Measurements from ENCODE around the gene PHACTR1. TPM values are rescaled to one million over a fixed set of nuclear protein-coding genes. Genes with fewer than 3 reads are reported as not detected.

PHACTR1 gene
- polyA plus RNA-seq, 1 experiment, result not detected

GRCh38 chr6:13172291-13172690 lies 455.7 kb downstream of the PHACTR1 start:
- H3K27ac ChIP-seq (ENCODE audit: low read depth, low read length), result no peak overlapping the region
- TF ChIP-seq, protein P1, sequence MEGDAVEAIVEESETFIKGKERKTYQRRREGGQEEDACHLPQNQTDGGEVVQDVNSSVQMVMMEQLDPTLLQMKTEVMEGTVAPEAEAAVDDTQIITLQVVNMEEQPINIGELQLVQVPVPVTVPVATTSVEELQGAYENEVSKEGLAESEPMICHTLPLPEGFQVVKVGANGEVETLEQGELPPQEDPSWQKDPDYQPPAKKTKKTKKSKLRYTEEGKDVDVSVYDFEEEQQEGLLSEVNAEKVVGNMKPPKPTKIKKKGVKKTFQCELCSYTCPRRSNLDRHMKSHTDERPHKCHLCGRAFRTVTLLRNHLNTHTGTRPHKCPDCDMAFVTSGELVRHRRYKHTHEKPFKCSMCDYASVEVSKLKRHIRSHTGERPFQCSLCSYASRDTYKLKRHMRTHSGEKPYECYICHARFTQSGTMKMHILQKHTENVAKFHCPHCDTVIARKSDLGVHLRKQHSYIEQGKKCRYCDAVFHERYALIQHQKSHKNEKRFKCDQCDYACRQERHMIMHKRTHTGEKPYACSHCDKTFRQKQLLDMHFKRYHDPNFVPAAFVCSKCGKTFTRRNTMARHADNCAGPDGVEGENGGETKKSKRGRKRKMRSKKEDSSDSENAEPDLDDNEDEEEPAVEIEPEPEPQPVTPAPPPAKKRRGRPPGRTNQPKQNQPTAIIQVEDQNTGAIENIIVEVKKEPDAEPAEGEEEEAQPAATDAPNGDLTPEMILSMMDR (IDR thresholded peaks at IDR 0.05; ENCODE audit: low read depth, low read length), result no peak
- no peak overlapping the region for H3K4me3 ChIP-seq (ENCODE audit: low read depth, low read length)
- H3K27me3 ChIP-seq (ENCODE audit: control insufficient read depth, insufficient read depth, low read length), result no peaks in the 10 kb centered on the region
- no peaks in the 10 kb centered on the region for H3K9me3 ChIP-seq (ENCODE audit: control insufficient read depth, insufficient read depth, low read length)
- ChIA-PET CTCF (no interaction called here), POLR2A (no interaction called here)
- no peak for DNase-seq (ENCODE audit: low read depth, low spot score)

DNA sequence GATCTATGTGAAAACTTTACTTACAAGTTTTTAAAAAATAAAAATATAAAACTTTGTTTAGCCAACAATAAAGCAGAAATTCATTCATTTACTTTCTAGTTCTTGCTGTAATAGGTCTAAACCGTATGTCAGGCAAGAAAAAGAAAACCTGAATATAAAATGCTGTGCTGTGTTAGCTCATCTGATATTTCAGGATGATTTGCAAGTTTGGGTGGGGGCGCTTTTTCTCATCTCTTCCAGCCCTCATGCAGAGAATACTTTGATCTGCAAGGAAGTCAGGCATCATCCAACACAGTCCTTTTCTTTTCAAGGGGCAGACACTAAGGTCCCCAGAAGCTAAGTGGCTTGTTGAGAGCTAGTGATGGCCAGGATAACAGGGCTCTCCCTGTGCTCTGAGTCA lies 458.5 kb downstream of the PHACTR1 start:
- no peaks in the 10 kb centered on the region for H3K9me3 ChIP-seq (ENCODE audit: control insufficient read depth, insufficient read depth, low read length)
- CTCF ChIA-PET, result no interaction called here
- H3K4me3 ChIP-seq (ENCODE audit: low read depth, low read length), result no peak overlapping the region
- no peaks in the 10 kb centered on the region for H3K27me3 ChIP-seq (ENCODE audit: control insufficient read depth, insufficient read depth, low read length)
- H3K27ac ChIP-seq (ENCODE audit: low read depth, low read length), result no peak overlapping the region
- POLR2A ChIA-PET, result no interaction called here
- DNase-seq (ENCODE audit: low read depth, low spot score), result no peak
- TF ChIP-seq, protein P1 (IDR thresholded peaks at IDR 0.05; ENCODE audit: low read depth, low read length), result no peak

DNA sequence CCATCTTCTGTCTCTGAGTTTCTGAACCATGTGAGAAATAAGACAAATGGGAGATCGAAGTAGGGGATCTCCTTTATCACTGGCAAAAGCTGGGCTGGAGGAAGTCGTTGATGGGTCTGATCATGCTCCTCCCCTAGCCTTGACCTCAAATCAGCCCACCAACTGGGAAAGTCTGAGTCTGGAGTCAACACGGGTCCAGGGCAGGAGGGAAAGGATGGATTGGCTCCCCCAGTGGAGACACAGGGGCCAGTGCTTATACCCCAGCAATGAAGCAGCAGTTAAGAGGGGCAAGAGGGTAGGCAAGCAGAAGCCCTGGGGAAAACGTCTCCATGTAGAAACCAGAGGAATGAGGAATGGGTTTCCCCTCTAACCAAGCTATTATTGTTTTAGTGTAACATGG lies 459.2 kb downstream of the PHACTR1 start:
- H3K4me3 ChIP-seq (ENCODE audit: low read depth, low read length), result no peak overlapping the region
- POLR2A ChIA-PET, result no interaction called here
- CTCF ChIA-PET, result interaction anchor here (1.3 kb wide), 1 partner anchor 19 kb away, joined by 3 read pairs; no protein-coding TSS in a partner anchor
- no peaks in the 10 kb centered on the region for H3K9me3 ChIP-seq (ENCODE audit: control insufficient read depth, insufficient read depth, low read length)
- no peak overlapping the region for H3K27ac ChIP-seq (ENCODE audit: low read depth, low read length)
- H3K27me3 ChIP-seq (ENCODE audit: control insufficient read depth, insufficient read depth, low read length), result no peaks in the 10 kb centered on the region
- DNase-seq (ENCODE audit: low read depth, low spot score), result no peak
- TF ChIP-seq, protein P1 (IDR thresholded peaks at IDR 0.05; ENCODE audit: low read depth, low read length), result no peak

DNA sequence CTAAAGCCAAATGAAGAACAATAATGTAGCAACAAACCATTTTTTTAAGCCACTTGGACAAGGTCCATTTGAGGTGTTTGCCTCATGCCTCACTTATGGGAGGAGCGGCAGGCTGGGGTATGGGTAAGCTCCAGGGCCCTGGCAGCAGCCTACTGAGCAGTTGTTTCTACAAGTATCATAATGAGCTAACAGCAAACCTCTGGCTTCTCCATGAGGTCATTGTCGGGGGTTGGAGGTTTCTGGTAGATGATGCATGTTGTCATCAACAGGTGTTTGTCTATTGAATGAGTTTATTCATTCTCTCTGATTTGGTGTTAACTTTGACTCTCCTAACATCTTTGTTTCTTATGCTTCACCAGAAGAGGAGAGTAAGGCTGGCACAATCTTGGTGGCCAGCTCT lies 461.1 kb downstream of the PHACTR1 start:
- DNase-seq (ENCODE audit: low read depth, low spot score), result no peak
- CTCF ChIA-PET, result no interaction called here
- POLR2A ChIA-PET, result no interaction called here
- Histone ChIP-seq H3K9me3 (ENCODE audit: control insufficient read depth, insufficient read depth, low read length) (no peaks in the 10 kb centered on the region), H3K27ac (ENCODE audit: low read depth, low read length) (no peak overlapping the region), H3K4me3 (ENCODE audit: low read depth, low read length) (no peak overlapping the region), H3K27me3 (ENCODE audit: control insufficient read depth, insufficient read depth, low read length) (no peaks in the 10 kb centered on the region)
- TF ChIP-seq, protein P1 (IDR thresholded peaks at IDR 0.05; ENCODE audit: low read depth, low read length), result no peak

- ChIA-PET POLR2A (no interaction called here), CTCF (no interaction called here)
- no peak overlapping the region for H3K27ac ChIP-seq (ENCODE audit: low read depth, low read length)
- no peaks in the 10 kb centered on the region for H3K27me3 ChIP-seq (ENCODE audit: control insufficient read depth, insufficient read depth, low read length)
- TF ChIP-seq, protein P1 (IDR thresholded peaks at IDR 0.05; ENCODE audit: low read depth, low read length), result no peak
- no peak for DNase-seq (ENCODE audit: low read depth, low spot score)
- no peak overlapping the region for H3K4me3 ChIP-seq (ENCODE audit: low read depth, low read length)
- H3K9me3 ChIP-seq (ENCODE audit: control insufficient read depth, insufficient read depth, low read length), result no peaks in the 10 kb centered on the region
Observed at GRCh38 chr6:13178107-13178506, 461.5 kb downstream of the PHACTR1 start.
